NCI-H2029 (cell line): ENCODE measurements around the gene ABCA9.
"Not testable (repeated sequence)": the region's sequence is repeated elsewhere in the genome, so short reads cannot be mapped to it uniquely, and the experiment has no call there.

Experiments
- DNase-seq: peaks from one replicate; lab custom pipeline; 2025; lab: John Stamatoyannopoulos, UW

Gene ABCA9

GRCh38 chr17:69060822-69061221 is at the start of gene ABCA9:
ABCA9 (minus strand) TSS chr17:69060927; CDS start chr17:69051126, 9,801 bp downstream.
- no peak for DNase-seq

- DNase-seq = no peak
Observed at GRCh38 chr17:69105907-69106730, 45.4 kb upstream of the ABCA9 start.

- no peak for DNase-seq
Observed at GRCh38 chr17:69103557-69104233, 43.0 kb upstream of the ABCA9 start.

GRCh38 chr17:69098625-69099024 is 37.9 kb upstream of the ABCA9 start:
- DNase-seq = no peak

GRCh38 chr17:69096541-69096940 is 35.8 kb upstream of the ABCA9 start:
- DNase-seq = no peak

- no peak for DNase-seq
Observed at GRCh38 chr17:69093995-69094394, 33.3 kb upstream of the ABCA9 start.

GRCh38 chr17:69093279-69093789 is 32.6 kb upstream of the ABCA9 start:
- DNase-seq = no peak

- no peak for DNase-seq
Observed at GRCh38 chr17:69090365-69090764, 29.6 kb upstream of the ABCA9 start.

- DNase-seq = no peak
Observed at GRCh38 chr17:69088643-69089200, 28.0 kb upstream of the ABCA9 start.

GRCh38 chr17:69086641-69087040 is 25.9 kb upstream of the ABCA9 start:
- no peak for DNase-seq

GRCh38 chr17:69084911-69085310 is 24.2 kb upstream of the ABCA9 start:
- DNase-seq = no peak

- DNase-seq = no peak
Observed at GRCh38 chr17:69082696-69083095, 22.0 kb upstream of the ABCA9 start.

GRCh38 chr17:69078864-69079263 is 18.1 kb upstream of the ABCA9 start:
- no peak for DNase-seq

GRCh38 chr17:69075823-69076222 is 15.1 kb upstream of the ABCA9 start:
- DNase-seq = no peak

GRCh38 chr17:69073392-69073791 is 12.7 kb upstream of the ABCA9 start:
- not testable (repeated sequence) for DNase-seq

GRCh38 chr17:69072803-69073256 is 12.1 kb upstream of the ABCA9 start:
- not testable (repeated sequence) for DNase-seq

- DNase-seq = not testable (repeated sequence)
Observed at GRCh38 chr17:69071233-69071586, 10.5 kb upstream of the ABCA9 start.

- not testable (repeated sequence) for DNase-seq
Observed at GRCh38 chr17:69070378-69071232, 9.9 kb upstream of the ABCA9 start.

- no peak for DNase-seq
Observed at GRCh38 chr17:69069226-69069750, 8.6 kb upstream of the ABCA9 start.

GRCh38 chr17:69067274-69068047 is 6.7 kb upstream of the ABCA9 start:
- no peak for DNase-seq

- DNase-seq = no peak
Observed at GRCh38 chr17:69066482-69066881, 5.8 kb upstream of the ABCA9 start.
